Lung (tissue), 12 donors: Measurements from ENCODE around the gene TPM2. TPM values are rescaled to one million over a fixed set of nuclear protein-coding genes. Genes with fewer than 3 reads are reported as not detected.
A peak's percentile ranks its signal among the peaks of the same experiment; 100 is the strongest.

Source experiments
- ATAC-seq: fragments of 200-7000 bp; cut with Tn5 transposase; one replicate; pipeline ENCODE4 v1.9.1; 2020; ENCODE audit warnings: moderate number of reproducible peaks; ENCODE audit not compliant: insufficient read depth, low FRiP score
- DNase-seq, 3 donors: peaks; one replicate each; pipeline ENCODE4 v3.0.0-alpha.2; 2013 to 2017
- H3K27ac ChIP-seq, 2 donors: one replicate each; pipeline ENCODE4 v1.5.1; 2013; ENCODE audit warnings: mild to moderate bottlenecking in 2 of 2, moderate library complexity in 2 of 2, control low read depth in 1 of 2, inconsistent platforms in 1 of 2, low read depth in 1 of 2, low read length in 1 of 2
- H3K27me3 ChIP-seq, 3 donors: one replicate each; pipeline ENCODE4 v1.5.1; 2013; ENCODE audit warnings: low read length in 2 of 3; ENCODE audit not compliant: control insufficient read depth in 3 of 3, insufficient read depth in 3 of 3
- H3K36me3 ChIP-seq, 4 donors: one replicate each; pipeline ENCODE4 v1.5.1; 2013; ENCODE audit warnings: low read length in 4 of 4, mild to moderate bottlenecking in 1 of 4, moderate library complexity in 1 of 4; ENCODE audit not compliant: control insufficient read depth in 4 of 4, insufficient read depth in 4 of 4
- H3K4me1 ChIP-seq, 5 donors: one replicate each; pipeline ENCODE4 v1.5.1; 2013; ENCODE audit warnings: low read length in 5 of 5, mild to moderate bottlenecking in 2 of 5, moderate library complexity in 1 of 5; ENCODE audit not compliant: control insufficient read depth in 5 of 5, insufficient read depth in 5 of 5
- H3K4me3 ChIP-seq: one replicate; pipeline ENCODE4 v1.5.1; 2013; ENCODE audit warnings: mild to moderate bottlenecking, control low read depth, moderate library complexity
- H3K9ac ChIP-seq, 2 donors: one replicate each; pipeline ENCODE4 v1.5.1; 2013; ENCODE audit warnings: low read length in 2 of 2, control low read depth in 1 of 2; ENCODE audit not compliant: insufficient read depth in 1 of 2
- H3K9me3 ChIP-seq, 4 donors: one replicate each; pipeline ENCODE4 v1.5.1; 2013; ENCODE audit warnings: low read length in 3 of 4, mild to moderate bottlenecking in 1 of 4, moderate library complexity in 1 of 4; ENCODE audit not compliant: control insufficient read depth in 4 of 4, insufficient read depth in 3 of 4
- WGBS, 2 donors: extraction: QIAGEN DNeasy Blood & Tissue Kit; methylation state at CpG; one replicate each; pipeline ENCODE4 v1.1.7; 2013; 5-methylcytosine and 5-hydroxymethylcytosine counted together
- polyA plus RNA-seq, 2 donors: library from polyadenylated mRNA; stranded (reverse); fragments of 200-250 nt; gene quantifications; one replicate each; pipeline ENCODE4 v1.2.1, GENCODE V29; 2013
- total RNA-seq, 2 donors: library from RNA; depleted of rRNA in 1 of 2; stranded (reverse); fragments of >200 nt in 1 of 2; gene quantifications; one replicate each; pipeline ENCODE4 v1.2.1, GENCODE V29; 2014 to 2021
- TF ChIP-seq, protein P1 (sequence below): IDR thresholded peaks from 2 replicates; pipeline ENCODE4 v1.5.1; 2012; ENCODE audit warnings: mild to moderate bottlenecking; ENCODE audit errors: control extremely low read depth, extremely low read depth
- donor health status: control.
- donor health status: control.
- donor health status: Bipolar disorder and iron deficiency.
- donor health status: healthy.
- donor health status: DM: yes; HTN: yes; CAD: no.

The TPM2 gene
- total and polyA plus RNA-seq, 4 donors: 96.0 to 494 (median 209) TPM

DNA sequence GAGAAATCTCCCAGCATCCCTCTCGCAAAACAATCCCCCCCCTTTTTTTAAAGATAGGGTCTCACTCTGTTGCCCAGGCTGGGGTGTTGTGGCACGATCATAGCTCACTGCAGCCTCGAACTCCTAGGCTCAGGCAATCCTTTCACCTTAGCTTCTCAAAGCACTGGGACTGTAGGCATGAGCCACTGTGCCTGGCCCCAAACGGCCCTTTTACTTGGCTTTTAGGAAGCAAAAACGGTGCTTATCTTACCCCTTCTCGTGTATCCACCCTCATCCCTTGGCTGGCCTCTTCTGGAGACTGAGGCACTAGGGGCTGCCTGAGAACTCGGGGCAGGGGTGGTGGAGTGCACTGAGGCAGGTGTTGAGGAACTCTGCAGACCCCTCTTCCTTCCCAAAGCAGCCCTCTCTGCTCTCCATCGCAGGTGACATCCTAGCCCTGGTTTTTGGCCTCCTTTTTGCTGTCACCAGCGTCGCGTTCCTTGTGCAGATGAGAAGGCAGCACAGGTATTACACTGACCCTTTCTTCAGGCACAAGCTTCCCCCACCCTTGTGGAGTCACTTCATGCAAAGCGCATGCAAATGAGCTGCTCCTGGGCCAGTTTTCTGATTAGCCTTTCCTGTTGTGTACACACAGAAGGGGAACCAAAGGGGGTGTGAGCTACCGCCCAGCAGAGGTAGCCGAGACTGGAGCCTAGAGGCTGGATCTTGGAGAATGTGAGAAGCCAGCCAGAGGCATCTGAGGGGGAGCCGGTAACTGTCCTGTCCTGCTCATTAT, 9.2 kb downstream of the TPM2 start:
- no peak for DNase-seq
- H3K4me3 ChIP-seq: no peak overlapping the region
- H3K4me1 ChIP-seq: peaks cover 0 to 17% (median 8%) of the 10 kb centered on the region in 5 donors
- TF ChIP-seq, protein P1, sequence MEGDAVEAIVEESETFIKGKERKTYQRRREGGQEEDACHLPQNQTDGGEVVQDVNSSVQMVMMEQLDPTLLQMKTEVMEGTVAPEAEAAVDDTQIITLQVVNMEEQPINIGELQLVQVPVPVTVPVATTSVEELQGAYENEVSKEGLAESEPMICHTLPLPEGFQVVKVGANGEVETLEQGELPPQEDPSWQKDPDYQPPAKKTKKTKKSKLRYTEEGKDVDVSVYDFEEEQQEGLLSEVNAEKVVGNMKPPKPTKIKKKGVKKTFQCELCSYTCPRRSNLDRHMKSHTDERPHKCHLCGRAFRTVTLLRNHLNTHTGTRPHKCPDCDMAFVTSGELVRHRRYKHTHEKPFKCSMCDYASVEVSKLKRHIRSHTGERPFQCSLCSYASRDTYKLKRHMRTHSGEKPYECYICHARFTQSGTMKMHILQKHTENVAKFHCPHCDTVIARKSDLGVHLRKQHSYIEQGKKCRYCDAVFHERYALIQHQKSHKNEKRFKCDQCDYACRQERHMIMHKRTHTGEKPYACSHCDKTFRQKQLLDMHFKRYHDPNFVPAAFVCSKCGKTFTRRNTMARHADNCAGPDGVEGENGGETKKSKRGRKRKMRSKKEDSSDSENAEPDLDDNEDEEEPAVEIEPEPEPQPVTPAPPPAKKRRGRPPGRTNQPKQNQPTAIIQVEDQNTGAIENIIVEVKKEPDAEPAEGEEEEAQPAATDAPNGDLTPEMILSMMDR: no peak
- no peak overlapping the region for H3K9ac ChIP-seq
- peaks cover 8 to 21% (median 11%) of the 10 kb centered on the region in 4 donors for H3K36me3 ChIP-seq
- no peaks in the 10 kb centered on the region for H3K27me3 ChIP-seq
- peak; percentile 20 for ATAC-seq
- WGBS, 2 donors: 66 to 76% methylated on average over 15 of the region's 15 CpGs
- no peaks in the 10 kb centered on the region for H3K9me3 ChIP-seq
- H3K27ac ChIP-seq: no peak overlapping the region

DNA sequence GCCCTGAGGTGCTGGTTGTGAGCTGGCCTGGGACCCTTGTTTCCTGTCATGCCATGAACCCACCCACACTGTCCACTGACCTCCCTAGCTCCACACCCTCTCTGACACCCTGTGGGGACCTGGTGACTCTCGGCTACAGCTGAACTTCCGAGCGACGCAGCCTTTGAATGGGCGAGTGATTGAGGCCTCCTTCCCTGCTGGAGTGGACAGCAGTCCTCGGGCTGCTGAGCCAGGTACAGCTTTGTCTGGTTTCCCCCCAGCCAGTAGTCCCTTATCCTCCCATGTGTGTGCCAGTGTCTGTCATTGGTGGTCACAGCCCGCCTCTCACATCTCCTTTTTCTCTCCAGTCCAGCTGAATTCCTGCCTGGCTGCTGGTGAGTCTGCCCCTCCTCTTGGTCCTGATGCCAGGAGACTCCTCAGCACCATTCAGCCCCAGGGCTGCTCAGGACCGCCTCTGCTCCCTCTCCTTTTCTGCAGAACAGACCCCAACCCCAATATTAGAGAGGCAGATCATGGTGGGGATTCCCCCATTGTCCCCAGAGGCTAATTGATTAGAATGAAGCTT, 9.9 kb downstream of the TPM2 start:
- Histone ChIP-seq H3K9ac (no peak overlapping the region), H3K4me3 (no peak overlapping the region), H3K9me3 (no peaks in the 10 kb centered on the region), H3K36me3 (peaks cover 4 to 15% (median 7%) of the 10 kb centered on the region in 4 donors), H3K4me1 (peaks cover 0 to 17% (median 10%) of the 10 kb centered on the region in 5 donors), H3K27ac (no peak overlapping the region), H3K27me3 (no peaks in the 10 kb centered on the region)
- WGBS, 2 donors: 91 to 94% methylated on average over 8 of the region's 8 CpGs
- no peak for DNase-seq
- TF ChIP-seq, protein P1: no peak
- ATAC-seq: no peak

DNA sequence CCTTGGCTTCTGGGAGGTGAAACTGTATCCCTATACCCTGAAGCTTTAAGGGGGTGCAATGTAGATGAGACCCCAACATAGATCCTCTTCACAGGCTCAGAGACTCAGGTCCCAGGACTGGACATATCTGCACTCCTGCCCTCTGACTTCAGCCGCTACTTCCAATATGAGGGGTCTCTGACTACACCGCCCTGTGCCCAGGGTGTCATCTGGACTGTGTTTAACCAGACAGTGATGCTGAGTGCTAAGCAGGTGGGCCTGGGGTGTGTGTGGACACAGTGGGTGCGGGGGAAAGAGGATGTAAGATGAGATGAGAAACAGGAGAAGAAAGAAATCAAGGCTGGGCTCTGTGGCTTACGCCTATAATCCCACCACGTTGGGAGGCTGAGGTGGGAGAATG, 10.6 kb downstream of the TPM2 start:
- no peak overlapping the region for H3K27ac ChIP-seq
- no peaks in the 10 kb centered on the region for H3K27me3 ChIP-seq
- no peak overlapping the region for H3K9ac ChIP-seq
- DNase-seq (no peak), ATAC-seq (no peak)
- WGBS, 2 donors: 95 to 96% methylated on average over 5 of the region's 5 CpGs
- no peak overlapping the region for H3K4me3 ChIP-seq
- no peaks in the 10 kb centered on the region for H3K9me3 ChIP-seq
- TF ChIP-seq, protein P1: no peak
- peaks cover 0 to 10% (median 10%) of the 10 kb centered on the region in 5 donors for H3K4me1 ChIP-seq
- peaks cover 0 to 9% (median 5%) of the 10 kb centered on the region in 4 donors for H3K36me3 ChIP-seq
